Parathyroid adenoma (tissue), 2 donors: ENCODE measurements around the gene SORBS1.

Experiments used
- H2AFZ ChIP-seq: fragments of 300-600 bp; sonication (generic); one replicate; pipeline ENCODE4 v1.7.0; 2017; ENCODE audit warnings: antibody characterized with exemption, mild to moderate bottlenecking
- H3K27ac ChIP-seq: fragments of 300-600 bp; sonication (generic); one replicate; pipeline ENCODE4 v1.7.0; 2017
- H3K27me3 ChIP-seq: fragments of 300-600 bp; sonication (generic); one replicate; pipeline ENCODE4 v1.7.0; 2017; ENCODE audit warnings: low read length; ENCODE audit not compliant: control insufficient read depth, insufficient read depth
- H3K36me3 ChIP-seq: fragments of 300-600 bp; sonication (generic); one replicate; pipeline ENCODE4 v1.7.0; 2017; ENCODE audit warnings: low read length; ENCODE audit not compliant: control insufficient read depth, insufficient read depth
- H3K4me1 ChIP-seq: fragments of 300-600 bp; sonication (generic); one replicate; pipeline ENCODE4 v1.7.0; 2017; ENCODE audit warnings: control low read depth
- H3K4me2 ChIP-seq: fragments of 300-600 bp; sonication (generic); one replicate; pipeline ENCODE4 v1.7.0; 2017; ENCODE audit warnings: low read length
- H3K4me3 ChIP-seq: fragments of 300-600 bp; sonication (generic); one replicate; pipeline ENCODE4 v1.7.0; 2017; ENCODE audit warnings: low read depth, low read length
- H3K79me2 ChIP-seq: fragments of 300-600 bp; sonication (generic); one replicate; pipeline ENCODE4 v1.7.0; 2017; ENCODE audit warnings: control low read depth
- H3K9ac ChIP-seq: fragments of 300-600 bp; sonication (generic); one replicate; pipeline ENCODE4 v1.7.0; 2017; ENCODE audit warnings: mild to moderate bottlenecking
- H3K9me3 ChIP-seq: fragments of 300-600 bp; sonication (generic); one replicate; pipeline ENCODE4 v1.7.0; 2017; ENCODE audit warnings: low read length; ENCODE audit not compliant: control insufficient read depth
- TF ChIP-seq, protein P1 (sequence below): fragments of 300-600 bp; sonication (generic); IDR thresholded peaks from one replicate; pipeline ENCODE4 v1.7.0; 2017; ENCODE audit warnings: antibody characterized with exemption, mild to moderate bottlenecking
- donor health status: primary hyperparathyroidism.

SORBS1 gene

DNA sequence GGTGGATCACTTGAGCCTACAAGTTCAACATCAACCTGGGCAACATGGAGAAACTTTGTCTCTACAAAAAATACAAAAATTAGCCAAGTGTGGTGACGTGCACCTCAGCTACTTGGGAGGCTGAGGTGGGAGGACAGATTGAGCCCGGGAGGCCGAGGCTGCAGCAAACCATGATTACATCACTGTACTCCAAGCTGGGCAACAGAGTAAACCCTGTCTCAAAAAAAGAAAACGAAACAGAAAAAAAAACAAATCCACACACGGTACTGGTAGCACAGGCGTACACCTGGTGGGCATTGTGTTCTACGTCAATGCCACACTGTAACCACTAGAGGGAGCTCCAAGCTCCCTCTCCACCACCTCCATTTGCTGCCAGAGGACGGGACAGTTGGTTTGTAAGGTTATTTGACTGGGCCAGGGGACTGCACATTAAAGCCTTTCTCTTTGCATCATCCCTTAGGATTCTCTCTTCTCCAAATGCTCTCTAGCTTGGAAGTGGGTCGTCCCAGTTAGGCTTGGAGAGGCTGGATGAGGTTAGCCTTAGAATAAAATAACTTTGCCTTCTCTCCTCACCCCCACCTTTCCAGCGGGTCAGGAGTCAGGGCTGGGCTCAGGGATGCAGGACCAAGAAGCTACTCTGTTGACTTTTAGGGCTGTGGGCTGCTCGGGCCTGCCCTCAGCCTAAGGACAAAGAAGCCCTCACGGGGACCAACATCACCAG, 130.8 kb downstream of the SORBS1 start:
- Histone ChIP-seq H3K27ac (no peak overlapping the region), H3K79me2 (no peaks in the 10 kb centered on the region), H3K27me3 (no peaks in the 10 kb centered on the region), H3K9ac (no peak overlapping the region), H3K4me1 (peaks cover 2% of the 10 kb centered on the region), H3K4me2 (no peak overlapping the region), H3K4me3 (no peak overlapping the region), H2AFZ (peak overlapping the region; percentile 43), H3K36me3 (no peaks in the 10 kb centered on the region), H3K9me3 (no peaks in the 10 kb centered on the region)
- TF ChIP-seq, protein P1, sequence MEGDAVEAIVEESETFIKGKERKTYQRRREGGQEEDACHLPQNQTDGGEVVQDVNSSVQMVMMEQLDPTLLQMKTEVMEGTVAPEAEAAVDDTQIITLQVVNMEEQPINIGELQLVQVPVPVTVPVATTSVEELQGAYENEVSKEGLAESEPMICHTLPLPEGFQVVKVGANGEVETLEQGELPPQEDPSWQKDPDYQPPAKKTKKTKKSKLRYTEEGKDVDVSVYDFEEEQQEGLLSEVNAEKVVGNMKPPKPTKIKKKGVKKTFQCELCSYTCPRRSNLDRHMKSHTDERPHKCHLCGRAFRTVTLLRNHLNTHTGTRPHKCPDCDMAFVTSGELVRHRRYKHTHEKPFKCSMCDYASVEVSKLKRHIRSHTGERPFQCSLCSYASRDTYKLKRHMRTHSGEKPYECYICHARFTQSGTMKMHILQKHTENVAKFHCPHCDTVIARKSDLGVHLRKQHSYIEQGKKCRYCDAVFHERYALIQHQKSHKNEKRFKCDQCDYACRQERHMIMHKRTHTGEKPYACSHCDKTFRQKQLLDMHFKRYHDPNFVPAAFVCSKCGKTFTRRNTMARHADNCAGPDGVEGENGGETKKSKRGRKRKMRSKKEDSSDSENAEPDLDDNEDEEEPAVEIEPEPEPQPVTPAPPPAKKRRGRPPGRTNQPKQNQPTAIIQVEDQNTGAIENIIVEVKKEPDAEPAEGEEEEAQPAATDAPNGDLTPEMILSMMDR = peak; percentile 97

GRCh38 chr10:95429639-95430038, 131.5 kb downstream of the SORBS1 start:
- no peaks in the 10 kb centered on the region for H3K27me3 ChIP-seq
- TF ChIP-seq, protein P1 = no peak
- no peak overlapping the region for H3K4me3 ChIP-seq
- no peaks in the 10 kb centered on the region for H3K36me3 ChIP-seq
- no peak overlapping the region for H3K4me2 ChIP-seq
- peaks cover 2% of the 10 kb centered on the region for H3K4me1 ChIP-seq
- H3K79me2 ChIP-seq = no peaks in the 10 kb centered on the region
- H3K9me3 ChIP-seq = no peaks in the 10 kb centered on the region
- no peak overlapping the region for H3K9ac ChIP-seq
- no peak overlapping the region for H2AFZ ChIP-seq
- no peak overlapping the region for H3K27ac ChIP-seq

- H3K9me3 ChIP-seq = no peaks in the 10 kb centered on the region
- H3K79me2 ChIP-seq = no peaks in the 10 kb centered on the region
- no peak overlapping the region for H3K9ac ChIP-seq
- TF ChIP-seq, protein P1 = no peak
- no peaks in the 10 kb centered on the region for H3K36me3 ChIP-seq
- no peaks in the 10 kb centered on the region for H3K27me3 ChIP-seq
- H3K4me3 ChIP-seq = no peak overlapping the region
- H2AFZ ChIP-seq = no peak overlapping the region
- peaks cover 2% of the 10 kb centered on the region for H3K4me1 ChIP-seq
- no peak overlapping the region for H3K4me2 ChIP-seq
- H3K27ac ChIP-seq = no peak overlapping the region
These were observed 132.5 kb downstream of the SORBS1 start for GRCh38 chr10:95428701-95429100.

DNA sequence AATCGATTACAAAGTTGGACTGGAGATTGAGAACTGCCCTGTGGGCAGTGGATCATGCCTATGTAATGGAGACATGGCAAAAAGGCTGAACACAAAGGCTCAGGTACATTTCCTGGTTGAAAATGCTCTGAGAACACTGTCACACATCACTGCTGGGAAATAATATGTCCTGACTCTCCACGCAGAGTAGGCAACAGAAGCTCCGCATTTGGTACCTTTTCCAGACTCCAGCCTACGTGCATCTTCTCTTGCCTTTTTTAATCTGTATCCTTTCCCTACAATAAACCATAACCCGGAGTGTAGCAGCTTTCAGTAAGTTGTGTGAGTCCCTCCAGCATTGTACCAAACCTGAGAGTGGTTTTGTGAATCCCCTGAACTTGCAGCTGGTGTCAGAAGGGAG, 134.7 kb downstream of the SORBS1 start:
- no peaks in the 10 kb centered on the region for H3K36me3 ChIP-seq
- H3K4me2 ChIP-seq = no peak overlapping the region
- TF ChIP-seq, protein P1 = no peak
- H3K9ac ChIP-seq = no peak overlapping the region
- no peak overlapping the region for H3K4me3 ChIP-seq
- H3K27ac ChIP-seq = no peak overlapping the region
- H3K27me3 ChIP-seq = no peaks in the 10 kb centered on the region
- H3K79me2 ChIP-seq = no peaks in the 10 kb centered on the region
- H3K4me1 ChIP-seq = peaks cover 2% of the 10 kb centered on the region
- H3K9me3 ChIP-seq = no peaks in the 10 kb centered on the region
- H2AFZ ChIP-seq = no peak overlapping the region
